D341Med (cell line): ENCODE data around the gene FKBP14.
"Not testable (repeated sequence)": the region's sequence is repeated elsewhere in the genome, so short reads cannot be mapped to it uniquely, and the experiment has no call there.

Experiments
- DNase-seq: peaks from one replicate; pipeline ENCODE4 v3.0.0; 2012; ENCODE audit warnings: low spot score

FKBP14 gene

GRCh38 chr7:29989257-29989995 is 37.1 kb downstream of the FKBP14 start, which contains the start of gene SCRN1:
Gene SCRN1 (minus strand): TSS chr7:29989801. CDS start chr7:29969067, 20,734 bp downstream.
- peak; percentile 89 for DNase-seq

GRCh38 chr7:29988424-29989256 is 37.9 kb downstream of the FKBP14 start:
- DNase-seq, result peak; percentile 76

GRCh38 chr7:29987811-29988317 is 38.6 kb downstream of the FKBP14 start:
- no peak for DNase-seq

GRCh38 chr7:29987083-29987482 is 39.4 kb downstream of the FKBP14 start:
- no peak for DNase-seq

GRCh38 chr7:29980151-29980550 is 46.4 kb downstream of the FKBP14 start:
- DNase-seq, result no peak

- no peak for DNase-seq
These were observed 48.4 kb downstream of the FKBP14 start for GRCh38 chr7:29977886-29978651.

GRCh38 chr7:29976673-29977415 is 49.7 kb downstream of the FKBP14 start:
- DNase-seq, result no peak

GRCh38 chr7:29976266-29976665 is 50.2 kb downstream of the FKBP14 start:
- DNase-seq, result no peak

- no peak for DNase-seq
These were observed 50.9 kb downstream of the FKBP14 start for GRCh38 chr7:29975561-29975960.

GRCh38 chr7:29974286-29974685 is 52.2 kb downstream of the FKBP14 start:
- DNase-seq, result no peak

- DNase-seq, result no peak
These were observed 54.2 kb downstream of the FKBP14 start for GRCh38 chr7:29972315-29972669.

- DNase-seq, result no peak
These were observed 54.8 kb downstream of the FKBP14 start for GRCh38 chr7:29971566-29972314.

- DNase-seq, result no peak
These were observed 56.3 kb downstream of the FKBP14 start for GRCh38 chr7:29970158-29970557.

GRCh38 chr7:29969738-29970137 is 56.8 kb downstream of the FKBP14 start:
- DNase-seq, result no peak

GRCh38 chr7:29968683-29969395 is 57.7 kb downstream of the FKBP14 start:
- peak; percentile 51 for DNase-seq

GRCh38 chr7:29965030-29965429 is 61.5 kb downstream of the FKBP14 start:
- DNase-seq, result no peak

- no peak for DNase-seq
These were observed 64.5 kb downstream of the FKBP14 start for GRCh38 chr7:29962035-29962434.

GRCh38 chr7:29961611-29962010 is 64.9 kb downstream of the FKBP14 start:
- DNase-seq, result not testable (repeated sequence)
